AG04450 (cell line): ENCODE measurements around the gene CYP2C9. TPM values are rescaled to one million over a fixed set of nuclear protein-coding genes. Genes with fewer than 3 reads are reported as not detected.

Experiments
- CTCF ChIA-PET: fragments of 300-600, 350-600 bp; formaldehyde crosslinking; extraction: SDS; loops from one replicate; lab custom pipeline; 2022; ENCODE audit warnings: antibody characterized with exemption, inconsistent platforms; lab: Charles Lee
- POLR2A ChIA-PET: fragments of 350-600 bp; formaldehyde crosslinking; extraction: SDS; loops from one replicate; lab custom pipeline; 2021; ENCODE audit warnings: antibody characterized with exemption, inconsistent platforms; lab: Yijun Ruan, JAX
- DNase-seq: peaks from one replicate; pipeline ENCODE4 v3.0.0-alpha.2; 2011; ENCODE audit warnings: low read depth, low spot score
- H3K27ac ChIP-seq: one replicate; pipeline ENCODE4 v1.5.1; 2012; ENCODE audit warnings: low read depth, low read length, control low read depth
- H3K27me3 ChIP-seq: one replicate; pipeline ENCODE4 v1.6.0; 2012; ENCODE audit warnings: low read length; ENCODE audit not compliant: control insufficient read depth, insufficient read depth
- H3K4me3 ChIP-seq: 2 replicates; pipeline ENCODE4 v1.5.1; 2011; ENCODE audit warnings: mild to moderate bottlenecking, low read depth, low read length, control low read depth
- H3K9me3 ChIP-seq: 2 replicates; pipeline ENCODE4 v1.5.1; 2012; ENCODE audit warnings: low read length; ENCODE audit not compliant: control insufficient read depth, insufficient read depth
- polyA plus RNA-seq: library from polyadenylated mRNA; depleted of rRNA; stranded (reverse); fragments of >200 nt; gene quantifications from 2 replicates; pipeline ENCODE4 v1.2.3, GENCODE V29; 2011
- TF ChIP-seq, protein P1 (sequence below): IDR thresholded peaks from 2 replicates; pipeline ENCODE4 v1.5.1; 2011; ENCODE audit warnings: low read depth, low read length, control low read depth, inconsistent platforms

The CYP2C9 gene
- polyA plus RNA-seq, 1 experiment, result not detected

DNA sequence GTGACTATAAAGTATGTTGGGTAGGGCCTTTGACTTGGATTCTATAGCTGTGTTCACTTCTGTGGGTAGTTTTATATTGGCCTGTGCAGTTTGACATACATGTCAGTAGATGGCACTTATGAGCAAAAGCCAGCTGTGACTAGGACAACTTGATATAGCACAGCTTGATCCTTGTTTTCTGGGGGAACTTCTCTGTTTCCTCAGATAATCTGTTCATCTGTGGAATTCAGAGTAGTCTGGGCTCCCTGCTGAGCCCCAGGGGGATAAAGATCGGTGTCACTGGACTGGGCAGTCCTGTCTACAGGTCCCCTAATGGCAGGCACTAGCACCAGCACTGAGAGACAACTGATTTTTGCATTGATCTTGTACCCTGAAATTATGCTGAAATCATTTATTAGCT is 25.4 kb downstream of the CYP2C9 start:
- TF ChIP-seq, protein P1, sequence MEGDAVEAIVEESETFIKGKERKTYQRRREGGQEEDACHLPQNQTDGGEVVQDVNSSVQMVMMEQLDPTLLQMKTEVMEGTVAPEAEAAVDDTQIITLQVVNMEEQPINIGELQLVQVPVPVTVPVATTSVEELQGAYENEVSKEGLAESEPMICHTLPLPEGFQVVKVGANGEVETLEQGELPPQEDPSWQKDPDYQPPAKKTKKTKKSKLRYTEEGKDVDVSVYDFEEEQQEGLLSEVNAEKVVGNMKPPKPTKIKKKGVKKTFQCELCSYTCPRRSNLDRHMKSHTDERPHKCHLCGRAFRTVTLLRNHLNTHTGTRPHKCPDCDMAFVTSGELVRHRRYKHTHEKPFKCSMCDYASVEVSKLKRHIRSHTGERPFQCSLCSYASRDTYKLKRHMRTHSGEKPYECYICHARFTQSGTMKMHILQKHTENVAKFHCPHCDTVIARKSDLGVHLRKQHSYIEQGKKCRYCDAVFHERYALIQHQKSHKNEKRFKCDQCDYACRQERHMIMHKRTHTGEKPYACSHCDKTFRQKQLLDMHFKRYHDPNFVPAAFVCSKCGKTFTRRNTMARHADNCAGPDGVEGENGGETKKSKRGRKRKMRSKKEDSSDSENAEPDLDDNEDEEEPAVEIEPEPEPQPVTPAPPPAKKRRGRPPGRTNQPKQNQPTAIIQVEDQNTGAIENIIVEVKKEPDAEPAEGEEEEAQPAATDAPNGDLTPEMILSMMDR, result peak; percentile 39
- H3K9me3 ChIP-seq, result peaks cover 4% of the 10 kb centered on the region
- DNase-seq, result no peak
- H3K27me3 ChIP-seq, result no peaks in the 10 kb centered on the region
- no peak overlapping the region for H3K4me3 ChIP-seq
- POLR2A ChIA-PET, result no interaction called here
- CTCF ChIA-PET, result interaction anchor here (0.6 to 1.4 kb wide), 3 partner anchors 279 to 637 kb away, joined by 3 to 4 read pairs (median 4); no protein-coding TSS in a partner anchor
- no peak overlapping the region for H3K27ac ChIP-seq

DNA sequence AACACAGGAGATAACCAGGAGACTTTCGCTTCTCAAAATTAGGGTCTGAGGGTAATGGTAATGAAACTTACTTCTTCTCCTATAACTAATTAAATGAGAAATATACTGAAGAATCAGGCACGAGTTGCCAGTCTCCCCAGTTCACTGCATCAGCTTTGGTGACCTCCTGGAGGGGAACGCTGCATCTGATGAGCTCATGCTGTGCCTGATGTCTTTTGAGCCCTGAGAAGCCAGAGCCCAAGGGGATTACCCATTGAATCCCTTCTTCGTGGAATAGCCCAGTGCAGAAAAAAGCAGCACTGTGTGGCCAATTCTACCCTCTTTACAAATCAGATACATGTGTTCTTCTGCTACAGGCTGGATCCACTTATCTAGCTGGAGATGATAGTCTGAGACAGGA is 45.1 kb downstream of the CYP2C9 start:
- TF ChIP-seq, protein P1, result no peak
- DNase-seq, result no peak
- ChIA-PET POLR2A (no interaction called here), CTCF (no interaction called here)
- H3K4me3 ChIP-seq, result no peak overlapping the region
- no peaks in the 10 kb centered on the region for H3K9me3 ChIP-seq
- no peaks in the 10 kb centered on the region for H3K27me3 ChIP-seq
- H3K27ac ChIP-seq, result no peak overlapping the region

DNA sequence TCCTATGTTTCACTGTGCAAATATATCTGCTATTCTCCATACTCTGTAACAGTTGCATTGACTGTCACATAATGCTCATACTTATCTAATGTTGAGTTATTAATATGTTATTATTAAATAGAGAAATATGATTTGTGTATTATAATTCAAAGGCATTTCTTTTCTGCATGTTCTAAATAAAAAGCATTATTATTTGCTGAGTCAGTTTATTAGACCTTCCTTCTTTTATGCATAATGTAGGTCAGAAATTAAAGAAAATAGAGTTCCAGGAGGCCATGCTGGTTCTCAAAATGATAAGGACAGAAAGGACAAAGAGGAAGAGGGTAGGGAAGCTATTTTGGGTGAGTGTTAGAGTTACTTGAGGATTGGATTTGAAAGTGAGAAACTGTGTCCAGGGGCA is 50.7 kb downstream of the CYP2C9 start:
- Histone ChIP-seq H3K9me3 (no peaks in the 10 kb centered on the region; the same call in 1 of the 2 replicates), H3K4me3 (no peak overlapping the region), H3K27me3 (no peaks in the 10 kb centered on the region), H3K27ac (no peak overlapping the region)
- ChIA-PET CTCF (no interaction called here), POLR2A (no interaction called here)
- TF ChIP-seq, protein P1, result no peak
- no peak for DNase-seq

DNA sequence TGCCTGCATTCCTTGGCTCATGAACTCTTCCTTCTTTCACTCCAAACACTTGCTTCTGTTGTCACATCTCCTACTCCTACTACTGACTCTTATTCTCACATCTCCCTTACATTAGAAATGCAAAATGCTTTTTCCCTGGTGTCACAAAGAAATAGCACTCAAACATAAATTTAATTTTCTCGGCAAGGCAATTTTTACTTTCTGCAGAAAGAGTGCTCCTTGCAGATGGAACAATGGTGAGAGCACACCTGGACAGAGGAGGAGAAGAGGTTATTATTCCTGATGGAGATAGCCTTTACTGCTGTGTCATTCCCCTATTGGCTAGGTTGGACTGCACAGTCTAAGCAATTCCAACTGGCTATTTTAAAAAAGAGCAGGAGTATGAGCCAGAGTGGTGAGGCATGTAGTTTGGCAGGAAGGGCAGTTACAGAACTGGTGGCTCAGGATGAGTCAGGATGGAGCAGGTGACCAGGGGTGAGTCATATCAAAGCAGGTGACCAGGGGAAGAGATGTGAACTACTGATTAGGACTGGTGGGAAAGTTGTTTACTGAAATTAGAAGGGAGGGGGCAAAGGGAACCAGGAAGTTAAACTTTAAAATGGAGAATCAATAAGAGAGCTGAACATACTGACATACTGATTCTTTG is 52.9 kb downstream of the CYP2C9 start:
- no peaks in the 10 kb centered on the region; the same call in 1 of the 2 replicates for H3K9me3 ChIP-seq
- no peak for DNase-seq
- POLR2A ChIA-PET, result no interaction called here
- TF ChIP-seq, protein P1, result no peak
- H3K4me3 ChIP-seq, result no peak overlapping the region
- CTCF ChIA-PET, result no interaction called here
- H3K27me3 ChIP-seq, result no peaks in the 10 kb centered on the region
- H3K27ac ChIP-seq, result no peak overlapping the region

DNA sequence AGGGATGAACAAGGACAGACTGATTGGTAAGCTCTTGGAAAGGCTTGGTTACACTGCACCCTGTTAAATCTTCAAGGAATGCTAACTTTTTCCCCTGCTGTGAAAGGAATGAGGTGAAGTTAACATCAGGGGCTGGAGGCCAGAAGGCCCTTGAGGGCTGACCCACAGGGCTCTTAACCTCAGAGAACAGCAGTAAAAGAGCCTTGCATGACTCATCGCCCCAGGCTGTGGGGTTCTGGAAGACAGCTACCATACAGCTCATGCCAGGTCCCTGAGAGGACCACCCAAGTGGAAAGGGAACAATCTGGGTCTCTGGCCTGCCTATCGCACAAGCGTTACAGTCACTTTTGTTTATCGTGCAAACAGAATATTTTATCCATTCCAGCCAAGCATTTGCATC is 54.4 kb downstream of the CYP2C9 start:
- DNase-seq, result no peak
- no peaks in the 10 kb centered on the region; the same call in 1 of the 2 replicates for H3K9me3 ChIP-seq
- no peaks in the 10 kb centered on the region for H3K27me3 ChIP-seq
- H3K4me3 ChIP-seq, result no peak overlapping the region
- ChIA-PET POLR2A (no interaction called here), CTCF (no interaction called here)
- TF ChIP-seq, protein P1, result no peak
- no peak overlapping the region for H3K27ac ChIP-seq
